ENCODE measurements around the gene AGA. TPM values are rescaled to one million over a fixed set of nuclear protein-coding genes. Genes with fewer than 3 reads are reported as not detected.

The AGA gene
- total RNA-seq, 2 experiments from 2014 or later: 15.6 to 18.2 TPM

- H3K36me3 Mint-ChIP-seq: peaks cover 32% of the 10 kb centered on the region
- DNase-seq: no peak
- H3K4me1 Mint-ChIP-seq: peaks cover 56% of the 10 kb centered on the region
- ATAC-seq: peak; percentile 32
- H3K4me3 Mint-ChIP-seq: no peak overlapping the region
- CTCF ChIA-PET: no interaction called here
- H3K27ac Mint-ChIP-seq: peak overlapping the region; percentile 83
- no peaks in the 10 kb centered on the region for H3K9me3 Mint-ChIP-seq (ENCODE audit: low read depth)
- peaks cover 8% of the 10 kb centered on the region for H3K27me3 Mint-ChIP-seq
Measured at GRCh38 chr4:177400030-177400429, 42.2 kb downstream of the AGA start.

GRCh38 chr4:177396352-177396751 is 45.9 kb downstream of the AGA start:
- DNase-seq: no peak
- CTCF ChIA-PET: no interaction called here
- Mint-ChIP-seq H3K9me3 (ENCODE audit: low read depth) (no peaks in the 10 kb centered on the region), H3K36me3 (peaks cover 20% of the 10 kb centered on the region), H3K4me3 (no peak overlapping the region), H3K27ac (no peak overlapping the region), H3K4me1 (peaks cover 50% of the 10 kb centered on the region), H3K27me3 (peaks cover under 1% of the 10 kb centered on the region)
- ATAC-seq: peak; percentile 19

GRCh38 chr4:177393236-177393635 is 49.0 kb downstream of the AGA start:
- peaks cover 8% of the 10 kb centered on the region for H3K27me3 Mint-ChIP-seq
- H3K36me3 Mint-ChIP-seq: peaks cover 6% of the 10 kb centered on the region
- CTCF ChIA-PET: interaction anchor here (0.9 to 1.5 kb wide), 2 partner anchors 11 to 49 kb away, joined by 3 to 9 read pairs; partner anchors contain the start of gene AGA
- H3K4me1 Mint-ChIP-seq: peaks cover 38% of the 10 kb centered on the region
- no peaks in the 10 kb centered on the region for H3K9me3 Mint-ChIP-seq (ENCODE audit: low read depth)
- peak; percentile 81 for DNase-seq
- ATAC-seq: peak; percentile 91
- peak overlapping the region; percentile 56 for H3K27ac Mint-ChIP-seq
- H3K4me3 Mint-ChIP-seq: no peak overlapping the region

- no peaks in the 10 kb centered on the region for H3K9me3 Mint-ChIP-seq (ENCODE audit: low read depth)
- no peak for ATAC-seq
- no peak overlapping the region for H3K4me3 Mint-ChIP-seq
- H3K4me1 Mint-ChIP-seq: peaks cover 35% of the 10 kb centered on the region
- no peak overlapping the region for H3K27ac Mint-ChIP-seq
- peaks cover 8% of the 10 kb centered on the region for H3K27me3 Mint-ChIP-seq
- CTCF ChIA-PET: interaction anchor here (1.0 kb wide), 1 partner anchor 141 kb away, joined by 3 read pairs; no protein-coding TSS in a partner anchor
- H3K36me3 Mint-ChIP-seq: peaks cover 1% of the 10 kb centered on the region
- DNase-seq: no peak
Measured at GRCh38 chr4:177391953-177392352, 50.3 kb downstream of the AGA start.

- peaks cover 1% of the 10 kb centered on the region for H3K36me3 Mint-ChIP-seq
- CTCF ChIA-PET: no interaction called here
- H3K4me1 Mint-ChIP-seq: peaks cover 30% of the 10 kb centered on the region
- ATAC-seq (no peak), DNase-seq (no peak)
- H3K27ac Mint-ChIP-seq: no peak overlapping the region
- peaks cover 8% of the 10 kb centered on the region for H3K27me3 Mint-ChIP-seq
- H3K9me3 Mint-ChIP-seq (ENCODE audit: low read depth): no peaks in the 10 kb centered on the region
- H3K4me3 Mint-ChIP-seq: no peak overlapping the region
Measured at GRCh38 chr4:177391287-177391686, 51.0 kb downstream of the AGA start.

- CTCF ChIA-PET: no interaction called here
- peaks cover 14% of the 10 kb centered on the region for H3K4me1 Mint-ChIP-seq
- H3K27ac Mint-ChIP-seq: no peak overlapping the region
- H3K4me3 Mint-ChIP-seq: no peak overlapping the region
- peaks cover 29% of the 10 kb centered on the region for H3K27me3 Mint-ChIP-seq
- no peak for DNase-seq
- ATAC-seq: no peak
- H3K36me3 Mint-ChIP-seq: no peaks in the 10 kb centered on the region
- no peaks in the 10 kb centered on the region for H3K9me3 Mint-ChIP-seq (ENCODE audit: low read depth)
Measured at GRCh38 chr4:177386278-177386815, 55.9 kb downstream of the AGA start.

- H3K27me3 Mint-ChIP-seq: peaks cover 24% of the 10 kb centered on the region
- no peak overlapping the region for H3K27ac Mint-ChIP-seq
- DNase-seq (no peak), ATAC-seq (no peak)
- no peaks in the 10 kb centered on the region for H3K9me3 Mint-ChIP-seq (ENCODE audit: low read depth)
- peaks cover 9% of the 10 kb centered on the region for H3K4me1 Mint-ChIP-seq
- H3K4me3 Mint-ChIP-seq: no peak overlapping the region
- CTCF ChIA-PET: no interaction called here
- no peaks in the 10 kb centered on the region for H3K36me3 Mint-ChIP-seq
Measured at GRCh38 chr4:177385576-177386277, 56.5 kb downstream of the AGA start.

- Mint-ChIP-seq H3K4me3 (no peak overlapping the region), H3K9me3 (ENCODE audit: low read depth) (no peaks in the 10 kb centered on the region), H3K36me3 (no peaks in the 10 kb centered on the region), H3K4me1 (peaks cover 6% of the 10 kb centered on the region), H3K27me3 (peaks cover 23% of the 10 kb centered on the region), H3K27ac (no peak overlapping the region)
- ATAC-seq (no peak), DNase-seq (no peak)
- CTCF ChIA-PET: no interaction called here
Measured at GRCh38 chr4:177384856-177385397, 57.3 kb downstream of the AGA start.

- no peaks in the 10 kb centered on the region for H3K36me3 Mint-ChIP-seq
- no peak overlapping the region for H3K4me3 Mint-ChIP-seq
- H3K4me1 Mint-ChIP-seq: peaks cover 4% of the 10 kb centered on the region
- ATAC-seq (no peak), DNase-seq (no peak)
- H3K27ac Mint-ChIP-seq: no peak overlapping the region
- H3K9me3 Mint-ChIP-seq (ENCODE audit: low read depth): no peaks in the 10 kb centered on the region
- CTCF ChIA-PET: no interaction called here
- H3K27me3 Mint-ChIP-seq: peaks cover 38% of the 10 kb centered on the region
Measured at GRCh38 chr4:177381762-177382310, 60.4 kb downstream of the AGA start.

Other genes with a start within 250 kb of the AGA start
- gene NEIL3, start 132.6 kb downstream of the AGA start, total RNA-seq: 10 to 100 TPM; 27.5 to 40.5 TPM

All from activated CD8-positive, alpha-beta memory T cell treated with anti-CD3 and anti-CD28 coated beads, Interleukin-2, amount 10 ng/mL, durations not matched to agents 7 days and 5 days (primary cell).